Neural crest cell (in vitro differentiated cells): ENCODE data around the gene CYP2F1. TPM values are rescaled to one million over a fixed set of nuclear protein-coding genes. Genes with fewer than 3 reads are reported as not detected.
"Not testable (repeated sequence)": the region's sequence is repeated elsewhere in the genome, so short reads cannot be mapped to it uniquely, and the experiment has no call there.

Source experiments
- DNase-seq: peaks from one replicate; pipeline ENCODE4 v3.0.0; 2021; ENCODE audit warnings: low read depth, mixed read lengths, low spot score
- H3K27ac Mint-ChIP-seq: one replicate; pipeline ENCODE4 v1.8.0; 2021; ENCODE audit warnings: mild to moderate bottlenecking, mixed read lengths; ENCODE audit not compliant: unreplicated experiment
- H3K27me3 Mint-ChIP-seq: 2 replicates; pipeline ENCODE4 v1.8.0; 2021; ENCODE audit warnings: low read depth, mild to moderate bottlenecking, mixed read lengths
- H3K36me3 Mint-ChIP-seq: 2 replicates; pipeline ENCODE4 v1.8.0; 2021; ENCODE audit warnings: low read depth, mild to moderate bottlenecking, mixed read lengths
- H3K4me1 Mint-ChIP-seq: 2 replicates; pipeline ENCODE4 v1.8.0; 2021; ENCODE audit warnings: mixed read lengths
- H3K4me3 Mint-ChIP-seq: one replicate; pipeline ENCODE4 v1.8.0; 2021; ENCODE audit warnings: mild to moderate bottlenecking, mixed read lengths
- H3K9me3 Mint-ChIP-seq: 2 replicates; pipeline ENCODE4 v1.8.0; 2021; ENCODE audit warnings: mixed read lengths
- CTCF ChIP-seq: fragments of 200-600 bp; sonication (generic); conservative IDR thresholded peaks from 2 replicates; pipeline ENCODE4 v1.5.0; 2021; ENCODE audit warnings: antibody characterized with exemption, mild to moderate bottlenecking
- total RNA-seq: library from RNA; stranded (reverse); gene quantifications from 2 replicates; pipeline ENCODE4 v1.2.1, GENCODE V29; 2021

The CYP2F1 gene
- total RNA-seq, 1 donor from 2014 or later = not detected

DNA sequence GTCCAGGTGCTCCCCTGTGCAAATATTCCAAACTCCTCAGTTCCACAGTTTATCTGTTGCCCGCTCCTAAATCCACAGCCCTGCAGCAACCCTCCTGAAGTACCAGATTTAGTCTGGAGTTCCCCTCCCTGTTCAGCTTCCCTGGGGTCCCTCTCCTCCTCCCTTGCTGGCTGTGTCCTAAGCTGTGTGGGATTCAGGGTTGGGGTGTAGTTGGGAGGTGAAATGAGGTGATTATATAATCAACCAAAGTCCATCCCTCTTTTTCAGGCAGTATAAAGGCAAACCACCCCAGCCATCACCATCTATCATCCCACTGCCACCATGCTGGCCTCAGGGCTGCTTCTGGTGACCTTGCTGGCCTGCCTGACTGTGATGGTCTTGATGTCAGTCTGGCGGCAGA lies 26.1 kb upstream of the CYP2F1 start, which contains the start of gene CYP2A13:
Gene CYP2A13, plus strand, starts transcription at position 301 of the 400 bp plus-strand sequence. Its CDS starts 21 bp downstream, at position 322.
- TF ChIP-seq CTCF = no peak
- no peak for DNase-seq
- Mint-ChIP-seq H3K36me3 (no peaks in the 10 kb centered on the region), H3K27ac (no peak within 1 kb of the TSS), H3K27me3 (peaks cover 92% of the 10 kb centered on the region), H3K9me3 (no peaks in the 10 kb centered on the region), H3K4me3 (no peak within 1 kb of the TSS), H3K4me1 (no peaks in the 10 kb centered on the region)

- DNase-seq = no peak
- Mint-ChIP-seq H3K27ac (no peak overlapping the region), H3K36me3 (no peaks in the 10 kb centered on the region), H3K4me1 (no peaks in the 10 kb centered on the region), H3K4me3 (no peak overlapping the region), H3K27me3 (peaks cover 97% of the 10 kb centered on the region), H3K9me3 (no peaks in the 10 kb centered on the region)
- no peak for TF ChIP-seq CTCF
Measured at GRCh38 chr19:41089959-41090358, 24.3 kb upstream of the CYP2F1 start.

DNA sequence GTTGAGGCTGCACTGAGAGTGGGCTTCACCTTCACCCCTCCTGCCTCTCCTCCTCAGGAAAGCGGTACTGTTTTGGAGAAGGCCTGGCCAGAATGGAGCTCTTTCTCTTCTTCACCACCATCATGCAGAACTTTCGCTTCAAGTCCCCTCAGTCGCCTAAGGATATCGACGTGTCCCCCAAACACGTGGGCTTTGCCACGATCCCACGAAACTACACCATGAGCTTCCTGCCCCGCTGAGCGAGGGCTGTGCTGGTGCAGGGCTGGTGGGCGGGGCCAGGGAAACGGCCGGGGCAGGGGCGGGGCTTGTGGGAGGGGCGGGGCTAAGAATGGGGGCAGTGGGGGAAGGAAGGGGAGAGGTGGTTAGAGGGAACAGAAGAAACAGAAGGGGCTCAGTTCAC lies 18.5 kb upstream of the CYP2F1 start:
- Mint-ChIP-seq H3K27ac (no peak overlapping the region), H3K9me3 (peaks cover 3% of the 10 kb centered on the region), H3K4me1 (no peaks in the 10 kb centered on the region), H3K27me3 (peaks cover 70% of the 10 kb centered on the region), H3K4me3 (no peak overlapping the region), H3K36me3 (no peaks in the 10 kb centered on the region)
- no peak for TF ChIP-seq CTCF
- DNase-seq = no peak

- H3K9me3 Mint-ChIP-seq = peaks cover 3% of the 10 kb centered on the region
- no peak overlapping the region for H3K27ac Mint-ChIP-seq
- no peaks in the 10 kb centered on the region for H3K36me3 Mint-ChIP-seq
- no peak for DNase-seq
- peaks cover 70% of the 10 kb centered on the region for H3K27me3 Mint-ChIP-seq
- H3K4me1 Mint-ChIP-seq = no peaks in the 10 kb centered on the region
- no peak for TF ChIP-seq CTCF
- H3K4me3 Mint-ChIP-seq = no peak overlapping the region
Measured at GRCh38 chr19:41096353-41096752, 17.9 kb upstream of the CYP2F1 start.

- no peak for TF ChIP-seq CTCF
- no peak overlapping the region for H3K27ac Mint-ChIP-seq
- H3K9me3 Mint-ChIP-seq = peaks cover 5% of the 10 kb centered on the region
- peaks cover 64% of the 10 kb centered on the region for H3K27me3 Mint-ChIP-seq
- no peak overlapping the region for H3K4me3 Mint-ChIP-seq
- no peak for DNase-seq
- H3K36me3 Mint-ChIP-seq = peaks cover 2% of the 10 kb centered on the region
- no peaks in the 10 kb centered on the region for H3K4me1 Mint-ChIP-seq
Measured at GRCh38 chr19:41097302-41097701, 16.9 kb upstream of the CYP2F1 start.

DNA sequence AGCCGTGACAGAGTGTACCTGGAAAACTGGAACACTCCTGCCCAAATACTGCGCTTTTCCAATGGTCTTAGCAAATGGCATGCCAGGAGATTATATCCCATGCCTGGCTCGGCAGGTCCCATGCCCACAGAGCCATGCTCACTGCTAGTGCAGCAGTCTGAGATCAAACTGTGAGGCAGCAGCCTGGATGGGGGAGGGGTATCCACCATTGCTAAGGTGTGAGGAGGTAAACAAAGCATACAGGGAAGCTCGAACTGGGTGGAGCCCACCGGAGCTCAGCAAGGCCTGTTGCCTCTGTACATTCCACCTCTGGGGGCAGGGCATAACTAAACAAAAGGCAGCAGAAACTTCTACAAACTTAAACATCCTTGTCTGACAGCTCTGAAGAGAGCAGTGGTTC lies 15.5 kb upstream of the CYP2F1 start:
- no peaks in the 10 kb centered on the region for H3K4me1 Mint-ChIP-seq
- no peak overlapping the region for H3K4me3 Mint-ChIP-seq
- H3K36me3 Mint-ChIP-seq = peaks cover 5% of the 10 kb centered on the region
- H3K9me3 Mint-ChIP-seq = peaks cover 7% of the 10 kb centered on the region
- H3K27ac Mint-ChIP-seq = no peak overlapping the region
- TF ChIP-seq CTCF = no peak
- no peak for DNase-seq
- peaks cover 54% of the 10 kb centered on the region for H3K27me3 Mint-ChIP-seq

- DNase-seq, H3K27ac Mint-ChIP-seq, H3K36me3 Mint-ChIP-seq, H3K9me3 Mint-ChIP-seq, H3K4me3 Mint-ChIP-seq, H3K4me1 Mint-ChIP-seq: not testable (repeated sequence)
- peaks cover 32% of the 10 kb centered on the region for H3K27me3 Mint-ChIP-seq
Measured at GRCh38 chr19:41102210-41102609, 12.0 kb upstream of the CYP2F1 start.
